GM12878 (cell line): ENCODE results near the gene CAP2. TPM values are rescaled to one million over a fixed set of nuclear protein-coding genes. Genes with fewer than 3 reads are reported as not detected.

Experiments used
- CHD1 ChIP-seq: IDR thresholded peaks from 2 replicates; pipeline ENCODE4 v1.6.1; 2012; ENCODE audit warnings: low read depth, low read length, improper control_type of control experiment
- CUX1 ChIP-seq: IDR thresholded peaks from 2 replicates; pipeline ENCODE4 v1.6.1; 2012; ENCODE audit warnings: improper control_type of control experiment, low read depth, low read length; ENCODE audit not compliant: insufficient replicate concordance
- JUNB ChIP-seq: IDR thresholded peaks from 2 replicates; pipeline ENCODE4 v1.6.1; 2016; ENCODE audit warnings: antibody characterized with exemption, mild to moderate bottlenecking
- LARP7 ChIP-seq: fragments of 450-650 bp; IDR thresholded peaks from 2 replicates; pipeline ENCODE4 v1.6.1; 2017; ENCODE audit warnings: mild to moderate bottlenecking
- MAX ChIP-seq: IDR thresholded peaks from 2 replicates; pipeline ENCODE4 v1.6.1; 2012; ENCODE audit warnings: low read depth, low read length, improper control_type of control experiment
- MXI1 ChIP-seq: fragments of 150-350 bp; IDR thresholded peaks from 2 replicates; pipeline ENCODE4 v1.6.1; 2011; ENCODE audit warnings: low read depth, mild to moderate bottlenecking, inconsistent platforms, low read length, improper control_type of control experiment
- NFYA ChIP-seq: IDR thresholded peaks from 2 replicates; pipeline ENCODE4 v1.6.1; 2011; ENCODE audit warnings: low read depth, mild to moderate bottlenecking, low read length, improper control_type of control experiment, borderline replicate concordance
- NFYB ChIP-seq: IDR thresholded peaks from 2 replicates; pipeline ENCODE4 v1.6.1; 2011; ENCODE audit warnings: low read depth, mild to moderate bottlenecking, low read length, improper control_type of control experiment, moderate library complexity; ENCODE audit not compliant: insufficient read depth
- SIX5 ChIP-seq: IDR thresholded peaks from 2 replicates; pipeline ENCODE4 v1.6.1; 2011; ENCODE audit warnings: mild to moderate bottlenecking, low read depth, low read length, moderate library complexity; ENCODE audit not compliant: severe bottlenecking
- TAF1 ChIP-seq: IDR thresholded peaks from 2 replicates; pipeline ENCODE4 v1.6.1; 2011; ENCODE audit warnings: mild to moderate bottlenecking, low read depth, low read length, borderline replicate concordance
- ZNF217 ChIP-seq: fragments of 450-650 bp; IDR thresholded peaks from 2 replicates; pipeline ENCODE4 v1.6.1; 2017; ENCODE audit warnings: antibody characterized with exemption, mild to moderate bottlenecking
- polyA plus RNA-seq, 11 experiments: library from polyadenylated mRNA; depleted of rRNA in 4 of 11; unstranded in 6 of 11; stranded (reverse) in 5 of 11; fragments of >200 nt; fragmentation: Nextera tagmentation in 4 of 11; fragmentation: Illumina TruSeq in 1 of 11; extraction: Ambion mirVana in 4 of 11; extraction: Trizol in 1 of 11; gene quantifications; 1 replicate in 1 of 11; 2 replicates in 10 of 11; pipeline versions ENCODE4 v1.2.1 to v1.2.3, GENCODE V29; 2011 to 2016; ENCODE audit warnings: inconsistent platforms in 2 of 11, missing spikeins in 2 of 11, low read depth in 1 of 11
- total RNA-seq, 4 experiments: library from RNA; depleted of rRNA in 3 of 4; stranded (reverse); fragments of >200 nt in 3 of 4; fragmentation: Illumina TruSeq in 1 of 4; extraction: Trizol in 1 of 4; gene quantifications; 2 replicates each; pipeline versions ENCODE4 v1.2.1 to v1.2.3, GENCODE V29; 2013 to 2021

CAP2 gene
- total and polyA plus RNA-seq, 10 of the 15 experiments (the other 5 are each of a cell fraction or from before 2014, with no cell fraction given): 0.10 to 2.0 (median 0.15) TPM; not detected in 7

GRCh38 chr6:17600527-17601385 is 207.4 kb downstream of the CAP2 start (continued):
- no peak for TF ChIP-seq CUX1
- TF ChIP-seq LARP7: peak; percentile 75; the same call in 1 of the 2 replicates
- no peak for TF ChIP-seq SIX5
- no peak for TF ChIP-seq NFYA
- peak; percentile 26; the same call in 1 of the 2 replicates for TF ChIP-seq MXI1
- no peak for TF ChIP-seq NFYB
- no peak for TF ChIP-seq JUNB
- TF ChIP-seq CHD1: no peak
- TF ChIP-seq TAF1: no peak
- no peak for TF ChIP-seq MAX
- no peak for TF ChIP-seq ZNF217
- TF ChIP-seq, all 136 proteins: peak for 17
